Tibial nerve (tissue), 4 donors: ENCODE measurements around the gene LRRC46.

Experiments
- EP300 ChIP-seq, 2 donors: sonication (generic); formaldehyde crosslinking; IDR thresholded peaks; one replicate each; pipeline ENCODE4 v1.6.1; 2017; ENCODE audit warnings: antibody characterized with exemption in 2 of 2, mild to moderate bottlenecking in 1 of 2
- TF ChIP-seq, protein P1 (sequence below), 5 experiments: fragments of 200-600 bp in 3 of 5; fragments of 450-650 bp in 2 of 5; sonication (generic) in 3 of 5; IDR thresholded peaks; one replicate each; pipeline ENCODE4 v1.5.1; 2016 to 2019; ENCODE audit warnings: antibody characterized with exemption in 5 of 5, mild to moderate bottlenecking in 3 of 5, moderate library complexity in 2 of 5

DNA sequence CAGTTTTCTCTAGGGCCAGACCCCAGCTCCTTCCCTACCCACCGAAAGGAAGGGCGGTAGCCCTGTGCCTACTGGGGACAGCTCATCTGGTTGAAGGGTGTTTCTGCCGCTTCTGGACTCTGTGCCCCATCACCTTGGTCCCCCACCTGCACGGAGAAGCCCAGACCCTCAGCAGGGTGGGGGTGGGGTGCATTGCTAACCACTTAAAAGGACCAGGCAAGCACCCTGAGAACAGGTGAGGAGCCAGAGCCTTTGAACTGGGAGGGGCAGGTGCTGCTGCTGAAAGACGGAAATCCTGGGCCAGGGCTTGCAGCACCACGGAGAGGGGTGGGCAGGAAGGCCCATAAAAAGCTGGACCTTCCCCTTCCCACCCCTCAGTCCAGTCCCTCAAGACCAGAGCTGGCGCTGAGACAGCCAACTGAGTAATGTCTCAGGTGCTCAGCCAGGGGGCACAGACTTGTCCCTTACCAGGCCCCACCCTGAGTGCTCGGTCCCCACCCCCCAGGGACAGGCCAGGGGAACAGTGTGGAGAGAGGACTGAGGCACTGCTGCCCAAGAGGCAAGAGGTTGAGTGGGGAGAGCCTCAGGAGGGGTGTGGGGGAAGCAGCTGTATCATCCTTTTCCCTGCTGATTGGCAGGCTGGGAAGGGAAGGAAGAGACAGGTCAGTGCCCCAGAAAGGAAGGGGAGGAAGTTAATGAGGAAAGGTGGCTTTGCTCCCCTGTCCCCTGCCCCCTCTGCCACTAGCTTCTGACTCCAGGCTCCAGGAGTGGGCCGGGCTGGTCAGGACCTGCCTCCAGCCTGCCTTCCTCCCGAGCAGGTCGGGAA is 53.6 kb downstream of the LRRC46 start:
- TF ChIP-seq, protein P1, sequence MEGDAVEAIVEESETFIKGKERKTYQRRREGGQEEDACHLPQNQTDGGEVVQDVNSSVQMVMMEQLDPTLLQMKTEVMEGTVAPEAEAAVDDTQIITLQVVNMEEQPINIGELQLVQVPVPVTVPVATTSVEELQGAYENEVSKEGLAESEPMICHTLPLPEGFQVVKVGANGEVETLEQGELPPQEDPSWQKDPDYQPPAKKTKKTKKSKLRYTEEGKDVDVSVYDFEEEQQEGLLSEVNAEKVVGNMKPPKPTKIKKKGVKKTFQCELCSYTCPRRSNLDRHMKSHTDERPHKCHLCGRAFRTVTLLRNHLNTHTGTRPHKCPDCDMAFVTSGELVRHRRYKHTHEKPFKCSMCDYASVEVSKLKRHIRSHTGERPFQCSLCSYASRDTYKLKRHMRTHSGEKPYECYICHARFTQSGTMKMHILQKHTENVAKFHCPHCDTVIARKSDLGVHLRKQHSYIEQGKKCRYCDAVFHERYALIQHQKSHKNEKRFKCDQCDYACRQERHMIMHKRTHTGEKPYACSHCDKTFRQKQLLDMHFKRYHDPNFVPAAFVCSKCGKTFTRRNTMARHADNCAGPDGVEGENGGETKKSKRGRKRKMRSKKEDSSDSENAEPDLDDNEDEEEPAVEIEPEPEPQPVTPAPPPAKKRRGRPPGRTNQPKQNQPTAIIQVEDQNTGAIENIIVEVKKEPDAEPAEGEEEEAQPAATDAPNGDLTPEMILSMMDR (IDR thresholded peaks at IDR 0.05): no peak
- TF ChIP-seq EP300 (IDR thresholded peaks at IDR 0.05): no peak
